H1 (cell line): ENCODE data around the gene EXD3. TPM values are rescaled to one million over a fixed set of nuclear protein-coding genes. Genes with fewer than 3 reads are reported as not detected.

ENCODE experiments used
- CTCF ChIA-PET: fragments of 300-600 bp; sonication (Branson Sonifier 250); formaldehyde crosslinking; loops from one replicate; lab custom pipeline; 2021; ENCODE audit not compliant: partially characterized antibody; lab: Charles Lee
- POLR2A ChIA-PET: fragments of 300-600 bp; sonication (Branson Sonifier 250); formaldehyde crosslinking; loops from one replicate; lab custom pipeline; 2021; ENCODE audit warnings: inconsistent platforms; ENCODE audit not compliant: partially characterized antibody; lab: Charles Lee
- DNase-seq, 2 experiments: peaks; one replicate each; pipeline versions ENCODE4 v3.0.0 to v3.0.0-alpha.2; 2010 to 2022; ENCODE audit warnings: low spot score in 2 of 2, low read depth in 1 of 2, mixed read lengths in 1 of 2
- FAIRE-seq: peaks from 2 replicates; lab custom pipeline; 2011; peaks lifted over from hg19 to GRCh38; lab: Jason Lieb, UNC
- H2AFZ ChIP-seq: 2 replicates; pipeline ENCODE4 v1.8.1; 2012; ENCODE audit warnings: low read length, inconsistent platforms
- H2AK5ac ChIP-seq: 2 replicates; pipeline ENCODE4 v1.6.1; 2013; ENCODE audit warnings: low read depth, low read length
- H2BK120ac ChIP-seq: replicated peaks from 2 replicates; pipeline ENCODE3; 2013; ENCODE audit warnings: low read depth, low read length, inconsistent platforms
- H2BK12ac ChIP-seq: 2 replicates; pipeline ENCODE4 v1.6.1; 2013; ENCODE audit warnings: low read depth, low read length
- H2BK15ac ChIP-seq: 2 replicates; pipeline ENCODE4 v1.6.1; 2013; ENCODE audit warnings: low read length
- H2BK20ac ChIP-seq: 2 replicates; pipeline ENCODE4 v1.6.1; 2013; ENCODE audit warnings: low read length
- H2BK5ac ChIP-seq: 2 replicates; pipeline ENCODE4 v1.6.1; 2013; ENCODE audit warnings: low read depth, low read length
- H3K14ac ChIP-seq: 2 replicates; pipeline ENCODE4 v1.6.1; 2013; ENCODE audit warnings: inconsistent platforms; ENCODE audit not compliant: insufficient read length
- H3K18ac ChIP-seq: 2 replicates; pipeline ENCODE4 v1.6.1; 2013; ENCODE audit warnings: low read length; ENCODE audit errors: extremely low read depth
- H3K23ac ChIP-seq: 2 replicates; pipeline ENCODE4 v1.6.1; 2013; ENCODE audit warnings: inconsistent platforms; ENCODE audit not compliant: insufficient read length
- H3K23me2 ChIP-seq: 2 replicates; pipeline ENCODE4 v1.6.1; 2013; ENCODE audit warnings: low read depth, low read length
- H3K27ac ChIP-seq: 2 replicates; pipeline ENCODE4 v1.6.1; 2011; ENCODE audit warnings: low read depth, low read length, inconsistent platforms
- H3K27me3 ChIP-seq, 4 experiments: replicated peaks in 1 of 4; 1 replicate in 1 of 4; 2 replicates in 3 of 4; pipeline versions ENCODE4 v1.6.1 to v1.8.1; 2011 to 2013; ENCODE audit warnings: low read length in 3 of 4, mild to moderate bottlenecking in 3 of 4, inconsistent platforms in 2 of 4, mixed read lengths in 2 of 4, moderate library complexity in 1 of 4; ENCODE audit not compliant: control insufficient read depth in 3 of 4, insufficient read depth in 3 of 4; ENCODE audit errors: extremely low read depth in 1 of 4
- H3K36me3 ChIP-seq, 4 experiments: 2 replicates each; pipeline versions ENCODE4 v1.6.1 to v1.8.1; 2011 to 2013; ENCODE audit warnings: mild to moderate bottlenecking in 4 of 4, low read length in 3 of 4, moderate library complexity in 2 of 4, control low read depth in 1 of 4, inconsistent platforms in 1 of 4; ENCODE audit not compliant: insufficient read depth in 4 of 4, control insufficient read depth in 2 of 4
- H3K4ac ChIP-seq: replicated peaks from 2 replicates; pipeline ENCODE3; 2013; ENCODE audit warnings: low read length, low read depth, mixed read lengths, inconsistent platforms; ENCODE audit not compliant: insufficient read length
- H3K4me1 ChIP-seq, 4 experiments: replicated peaks in 1 of 4; 1 replicate in 1 of 4; 2 replicates in 3 of 4; pipeline versions ENCODE4 v1.6.1 to v1.8.1; 2011 to 2013; ENCODE audit warnings: low read length in 3 of 4, inconsistent platforms in 2 of 4, mixed read lengths in 1 of 4; ENCODE audit not compliant: insufficient read depth in 4 of 4, control insufficient read depth in 3 of 4
- H3K4me2 ChIP-seq, 2 experiments: 2 replicates each; pipeline versions ENCODE4 v1.6.1 to v1.8.1; 2011 to 2013; ENCODE audit warnings: low read depth in 2 of 2, low read length in 2 of 2, control low read depth in 1 of 2, inconsistent platforms in 1 of 2, mild to moderate bottlenecking in 1 of 2; ENCODE audit not compliant: insufficient read depth in 1 of 2
- H3K4me3 ChIP-seq, 4 experiments: fragments of 200-600, 300-600 bp in 1 of 4; sonication (generic), shearing (Covaris generic), sonication (Bioruptor Twin) in 1 of 4; 2 replicates each; pipeline versions ENCODE4 v1.5.1 to v1.8.1; 2011 to 2016; ENCODE audit warnings: low read length in 4 of 4, low read depth in 3 of 4, control low read depth in 2 of 4, inconsistent platforms in 2 of 4, mild to moderate bottlenecking in 2 of 4, mixed read lengths in 1 of 4, moderate library complexity in 1 of 4; ENCODE audit not compliant: insufficient read depth in 2 of 4; ENCODE audit errors: extremely low read depth in 1 of 4
- H3K56ac ChIP-seq: replicated peaks from 2 replicates; pipeline ENCODE3; 2013; ENCODE audit warnings: low read depth, mild to moderate bottlenecking, mixed read lengths, low read length, inconsistent platforms; ENCODE audit not compliant: insufficient read length
- H3K79me1 ChIP-seq: 2 replicates; pipeline ENCODE4 v1.6.1; 2013; ENCODE audit warnings: low read depth, low read length, control low read depth
- H3K79me2 ChIP-seq, 2 experiments: 2 replicates each; pipeline versions ENCODE4 v1.6.1 to v1.8.1; 2012 to 2013; ENCODE audit warnings: low read length in 2 of 2, mild to moderate bottlenecking in 2 of 2, inconsistent platforms in 1 of 2; ENCODE audit not compliant: insufficient read depth in 2 of 2, control insufficient read depth in 1 of 2
- H3K9ac ChIP-seq, 4 experiments: replicated peaks in 1 of 4; 1 replicate in 1 of 4; 2 replicates in 3 of 4; pipeline versions ENCODE4 v1.6.1 to v1.8.1; 2011 to 2013; ENCODE audit warnings: low read depth in 3 of 4, low read length in 3 of 4, control low read depth in 2 of 4, mild to moderate bottlenecking in 2 of 4, moderate library complexity in 2 of 4, inconsistent platforms in 1 of 4; ENCODE audit errors: extremely low read depth in 1 of 4
- H3K9me3 ChIP-seq, 2 experiments: 2 replicates each; pipeline versions ENCODE4 v1.6.1 to v1.8.1; 2012 to 2013; ENCODE audit warnings: mild to moderate bottlenecking in 2 of 2, moderate library complexity in 2 of 2, control low read depth in 1 of 2, inconsistent platforms in 1 of 2, low read depth in 1 of 2, low read length in 1 of 2, mixed read lengths in 1 of 2; ENCODE audit not compliant: insufficient read depth in 2 of 2
- H4K20me1 ChIP-seq, 2 experiments: replicated peaks in 1 of 2; 2 replicates each; pipeline versions ENCODE3 to v1.8.1; 2011 to 2013; ENCODE audit warnings: inconsistent platforms in 2 of 2, low read length in 2 of 2, mild to moderate bottlenecking in 1 of 2; ENCODE audit not compliant: insufficient read depth in 2 of 2, control insufficient read depth in 1 of 2
- H4K5ac ChIP-seq: 2 replicates; pipeline ENCODE4 v1.6.1; 2013; ENCODE audit warnings: low read length, low read depth, mixed read lengths, inconsistent platforms; ENCODE audit not compliant: insufficient read length
- H4K8ac ChIP-seq: 2 replicates; pipeline ENCODE4 v1.8.0; 2013; ENCODE audit warnings: mild to moderate bottlenecking, moderate library complexity, low read length, inconsistent platforms; ENCODE audit not compliant: insufficient read depth; ENCODE audit errors: extremely low read depth
- H4K91ac ChIP-seq: replicated peaks from 2 replicates; pipeline ENCODE3; 2013; ENCODE audit warnings: low read length, mixed read lengths, inconsistent platforms; ENCODE audit not compliant: insufficient read length
- ATF2 ChIP-seq: IDR thresholded peaks from 2 replicates; pipeline ENCODE4 v1.6.1; 2012; ENCODE audit warnings: low read length, inconsistent platforms
- ATF3 ChIP-seq: IDR thresholded peaks from 2 replicates; pipeline ENCODE4 v1.6.1; 2011; ENCODE audit warnings: low read depth, mild to moderate bottlenecking, low read length; ENCODE audit not compliant: insufficient read depth
- GABPA ChIP-seq: IDR thresholded peaks from 2 replicates; pipeline ENCODE4 v1.6.1; 2011; ENCODE audit warnings: mild to moderate bottlenecking, low read length, moderate library complexity, borderline replicate concordance; ENCODE audit not compliant: insufficient read depth
- HDAC6 ChIP-seq: IDR thresholded peaks from one replicate; pipeline ENCODE4 v1.7.1; 2012; ENCODE audit warnings: low read depth, mild to moderate bottlenecking, inconsistent platforms, low read length, moderate library complexity
- WGBS, 2 experiments: shearing (Covaris generic) in 1 of 2; methylation state at CpG; one replicate each; pipeline versions ENCODE4 v1.1.6 to v1.1.7; 2013 to 2015; ENCODE audit warnings: low lambda C conversion rate in 2 of 2, mixed read lengths in 2 of 2, inconsistent platforms in 1 of 2, low coverage in 1 of 2, missing lambda C conversion rate in 1 of 2; ENCODE audit not compliant: insufficient replicate concordance in 2 of 2, insufficient coverage in 1 of 2, insufficient read length in 1 of 2; ENCODE audit errors: extremely low coverage in 1 of 2, missing lambda C conversion rate in 1 of 2; 5-methylcytosine and 5-hydroxymethylcytosine counted together
- polyA plus RNA-seq, 7 experiments: library from polyadenylated mRNA; depleted of rRNA in 3 of 7; stranded (reverse) in 5 of 7; unstranded in 2 of 7; fragments of >200 nt in 5 of 7; fragments of 200-250 nt in 2 of 7; gene quantifications; 1 replicate in 5 of 7; 2 replicates in 1 of 7; 4 replicates in 1 of 7; pipeline versions ENCODE4 v1.2.1 to v1.2.3, GENCODE V29; 2011 to 2013; ENCODE audit warnings: missing spikeins in 2 of 7, mixed read lengths in 2 of 7
- total RNA-seq: library from RNA; stranded (reverse); fragmentation: NEBNext Ultra II Directional; extraction: Animal tissue kit (Norgen Biotek cat#: 25700); gene quantifications from 2 replicates; pipeline ENCODE4 v1.2.1, GENCODE V29; 2021

EXD3 gene
- total and polyA plus RNA-seq, 2 of the 8 experiments (the other 6 are each of a cell fraction or from before 2014, with no cell fraction given): 7.2 to 9.4 TPM

- H2AFZ ChIP-seq: no peak overlapping the region
- no peak overlapping the region for H2BK15ac ChIP-seq
- H2AK5ac ChIP-seq: no peak overlapping the region
- H2BK120ac ChIP-seq: no peak overlapping the region
- FAIRE-seq (no peak), DNase-seq (peak in 1 of 2 experiments; percentile 80)
- H3K4ac ChIP-seq: no peak overlapping the region
- H3K56ac ChIP-seq: no peak overlapping the region
- no peaks in the 10 kb centered on the region for H3K79me1 ChIP-seq
- TF ChIP-seq GABPA: no peak
- TF ChIP-seq ATF3: no peak
- TF ChIP-seq HDAC6: no peak
- no peak for TF ChIP-seq ATF2
- TF ChIP-seq, all 59 proteins: peak for 0
- no peak overlapping the region for H3K4me3 ChIP-seq
- H3K4me1 ChIP-seq: peaks cover 0 to 3% (median 0%) of the 10 kb centered on the region in 4 experiments; a peak in 2 of 7 replicates
- H3K79me2 ChIP-seq: no peaks in the 10 kb centered on the region
- no peaks in the 10 kb centered on the region for H3K23me2 ChIP-seq
- H3K4me2 ChIP-seq: no peak overlapping the region
- 78% methylated on average over 27 of the region's 34 CpGs; no CpG with 5 or more reads in 1 of the 2 experiments for WGBS, 2 experiments
- H3K27ac ChIP-seq: no peak overlapping the region
- CTCF ChIA-PET: interaction anchor here (1.0 to 1.2 kb wide), 2 partner anchors 15 to 26 kb away, joined by 3 read pairs; no protein-coding TSS in a partner anchor
- H3K9ac ChIP-seq: no peak overlapping the region
- POLR2A ChIA-PET: interaction anchor here (0.6 to 2.5 kb wide), 5 partner anchors 12 to 190 kb away, joined by 4 to 6 read pairs (median 5); partner anchors contain the start of gene TUBB4B
- no peak overlapping the region for H2BK12ac ChIP-seq
- no peak overlapping the region for H4K5ac ChIP-seq
- H2BK5ac ChIP-seq: no peak overlapping the region; the same call in 1 of the 2 replicates
- peaks cover 0 to 1% of the 10 kb centered on the region in 2 experiments for H4K20me1 ChIP-seq
- H3K18ac ChIP-seq: no peak overlapping the region
- no peak overlapping the region for H3K14ac ChIP-seq
- H3K27me3 ChIP-seq: no peaks in the 10 kb centered on the region
- H3K36me3 ChIP-seq: no peaks in the 10 kb centered on the region
- H2BK20ac ChIP-seq: no peak overlapping the region
- H3K9me3 ChIP-seq: no peaks in the 10 kb centered on the region
- H3K23ac ChIP-seq: no peak overlapping the region
- peak overlapping the region; percentile 42 for H4K91ac ChIP-seq
- H4K8ac ChIP-seq: peak overlapping the region; percentile 86; the same call in 1 of the 2 replicates
Measured at GRCh38 chr9:137429974-137430722, 7.2 kb upstream of the EXD3 start.
